Activated CD8-positive, alpha-beta memory T cell treated with anti-CD3 and anti-CD28 coated beads, Interleukin-2, amount 50 U/mL, for 24 hours (primary cell): ENCODE measurements around the gene TRIM17.

Experiments used
- DNase-seq: peaks from one replicate; pipeline ENCODE4 v3.0.0-alpha.2; 2020; ENCODE audit errors: extremely low read depth

TRIM17 gene

DNA sequence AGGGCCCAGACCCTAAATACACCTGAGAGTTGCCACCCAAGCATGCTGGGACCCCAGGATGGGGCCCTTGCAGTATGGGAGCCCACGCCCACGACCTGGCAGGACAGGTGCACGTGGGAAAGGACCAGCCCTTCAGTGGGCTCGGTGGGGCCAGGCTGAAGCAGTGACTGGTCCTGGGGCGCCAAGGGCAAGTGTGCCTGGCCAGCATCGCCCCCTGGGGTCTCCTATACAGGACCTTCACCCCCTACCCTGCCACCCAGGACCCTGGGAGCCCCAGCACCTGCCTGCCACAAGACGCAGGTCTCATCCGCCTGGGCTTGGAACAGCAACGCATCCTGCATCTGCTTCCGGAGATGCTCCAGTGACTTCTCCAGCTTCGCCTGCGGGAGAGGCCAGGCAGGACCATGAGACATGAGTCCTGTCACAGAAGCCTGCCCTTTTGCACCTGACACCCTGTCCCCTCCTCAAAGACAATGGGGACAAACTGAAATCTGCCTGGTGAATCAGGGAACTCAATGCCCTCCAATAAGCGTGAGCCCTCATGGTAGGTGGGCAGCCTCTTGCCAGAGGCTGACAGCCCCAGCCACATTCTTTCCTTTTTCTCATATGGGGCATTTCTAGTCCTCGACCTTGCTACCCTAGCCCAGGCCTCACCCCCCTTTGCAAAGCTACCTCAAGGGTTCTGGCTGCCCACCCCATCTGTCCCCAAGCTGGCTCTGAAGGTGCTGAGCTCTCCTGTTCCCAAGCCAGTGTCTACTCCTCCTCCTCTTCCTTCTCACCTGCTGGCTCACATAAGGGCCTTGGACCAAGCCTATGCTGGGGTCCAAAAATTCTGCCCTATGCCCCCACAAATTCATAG is 14.7 kb downstream of the TRIM17 start:
- DNase-seq = no peak

DNA sequence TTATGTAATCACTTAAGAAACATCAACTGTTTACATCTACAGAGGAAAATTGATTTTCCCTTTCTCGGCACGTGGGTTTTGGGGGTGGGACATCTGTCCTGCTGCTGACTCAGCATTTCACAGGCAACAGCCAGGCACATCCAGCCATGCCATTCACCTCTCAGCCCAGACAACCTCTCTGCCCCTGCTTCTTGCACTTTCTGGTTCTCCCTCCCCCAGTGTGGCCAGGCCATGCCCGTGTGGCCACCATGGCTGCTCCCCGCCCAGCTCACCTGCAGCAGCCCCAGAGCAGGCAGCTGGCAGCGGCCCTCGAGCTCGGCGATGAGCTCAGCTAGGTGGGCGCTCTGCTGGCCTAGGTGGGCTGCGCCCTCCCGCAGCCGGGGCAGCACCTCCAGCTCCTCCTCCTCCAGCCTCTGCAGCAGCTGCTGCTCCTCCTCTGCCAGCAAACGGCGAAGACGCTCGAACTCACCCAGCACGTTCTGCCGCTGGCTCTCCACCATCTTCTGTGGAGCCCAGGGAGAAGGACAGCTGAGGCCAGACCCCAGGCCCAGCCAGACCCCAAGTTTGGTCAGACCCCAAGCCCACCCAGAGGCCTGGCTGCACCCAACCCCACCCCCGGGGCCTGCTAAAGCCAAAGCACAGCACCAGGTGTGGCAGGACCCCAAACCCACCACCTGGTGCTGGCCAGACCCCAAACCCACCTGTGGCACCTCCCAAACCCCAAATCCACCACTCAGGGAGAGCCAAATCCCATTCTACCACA is 15.8 kb downstream of the TRIM17 start:
- DNase-seq = no peak

DNA sequence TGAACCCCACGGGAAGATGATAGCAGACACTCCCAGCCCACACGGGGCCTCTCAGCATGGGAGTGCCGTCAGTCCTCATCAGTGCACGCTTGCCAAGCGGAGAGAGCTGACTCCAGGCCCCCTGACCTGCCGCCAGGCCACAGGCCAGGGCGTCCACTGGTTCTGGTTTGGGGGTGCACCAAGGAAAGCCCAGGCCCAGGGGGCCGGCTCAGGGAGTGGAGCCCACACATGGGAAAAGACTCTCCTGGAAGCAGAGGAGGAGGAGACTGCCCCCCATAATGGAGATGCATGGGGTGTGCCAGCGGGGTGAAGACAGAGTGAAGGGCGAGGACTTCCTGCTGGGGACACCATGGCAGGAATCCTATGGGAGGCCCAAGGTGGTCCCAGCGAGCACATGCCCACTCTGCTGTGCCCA is 16.4 kb downstream of the TRIM17 start:
- no peak for DNase-seq

DNA sequence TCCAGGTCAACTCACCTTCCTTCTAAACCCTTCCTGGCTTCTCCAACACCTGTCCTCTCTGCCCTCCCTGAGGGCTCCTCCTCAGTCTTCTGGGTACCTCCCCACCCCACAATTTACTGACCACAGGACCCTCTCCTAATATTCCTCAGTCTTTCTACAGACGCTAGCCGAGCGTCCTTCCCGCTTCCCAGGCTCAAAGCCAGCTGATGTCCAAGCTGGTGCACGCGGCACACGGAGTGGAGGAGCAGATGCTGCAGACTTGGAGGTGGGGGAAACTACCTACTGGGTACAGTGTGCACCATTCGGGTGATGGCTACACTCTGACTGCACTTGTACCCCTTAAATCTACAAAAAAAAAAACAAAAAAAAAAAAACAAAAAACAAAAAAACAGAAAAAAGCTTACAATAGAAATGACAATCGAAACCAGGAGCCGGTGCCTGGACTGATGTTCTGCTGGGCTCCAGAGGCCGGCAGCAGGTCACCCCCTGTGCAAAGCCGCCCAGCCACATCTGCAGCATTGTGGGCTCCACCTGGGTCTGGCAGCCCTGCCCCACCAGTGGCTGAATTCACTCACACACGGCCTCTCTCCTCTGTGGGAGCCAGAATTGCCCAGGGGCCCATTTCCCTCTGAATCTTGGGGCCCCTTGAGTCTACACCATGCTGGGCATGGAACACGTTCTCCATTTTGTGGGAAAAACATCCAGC is 17.0 kb downstream of the TRIM17 start:
- DNase-seq = no peak

DNA sequence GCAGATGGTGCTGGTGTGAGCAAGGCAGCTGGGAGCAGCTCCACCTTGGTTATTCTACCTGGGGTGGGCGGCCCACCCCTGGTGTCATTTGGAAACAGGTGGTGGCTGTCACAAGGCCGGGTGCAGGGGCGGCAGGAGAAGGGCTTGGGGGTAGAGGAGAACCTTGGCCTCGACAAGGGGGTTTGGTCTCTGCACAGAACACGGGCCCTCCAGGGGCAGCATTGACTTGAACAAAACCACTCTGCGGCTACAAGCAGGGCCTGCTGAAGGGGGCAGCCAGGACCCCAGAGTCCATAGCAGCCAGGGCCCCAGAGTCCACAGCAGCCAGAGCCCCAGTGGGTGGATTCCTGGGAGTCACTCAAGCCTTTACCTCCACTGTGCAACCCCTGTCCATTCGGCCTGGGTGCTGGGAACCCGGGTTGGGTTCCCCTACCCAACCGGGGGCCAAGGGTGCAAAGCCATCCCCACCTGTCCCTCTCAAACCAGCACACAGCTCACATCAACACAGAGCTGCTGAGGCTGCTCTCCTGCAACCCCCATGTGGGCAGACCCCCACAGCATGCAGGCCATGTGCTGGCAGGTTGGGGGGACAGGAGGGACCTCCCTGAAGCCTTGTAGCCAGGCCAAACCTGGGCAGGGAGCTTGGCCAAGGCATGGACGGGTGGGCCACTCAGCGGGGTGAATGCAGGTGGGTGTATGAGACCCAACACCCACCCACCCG is 17.8 kb downstream of the TRIM17 start:
- DNase-seq = no peak

DNA sequence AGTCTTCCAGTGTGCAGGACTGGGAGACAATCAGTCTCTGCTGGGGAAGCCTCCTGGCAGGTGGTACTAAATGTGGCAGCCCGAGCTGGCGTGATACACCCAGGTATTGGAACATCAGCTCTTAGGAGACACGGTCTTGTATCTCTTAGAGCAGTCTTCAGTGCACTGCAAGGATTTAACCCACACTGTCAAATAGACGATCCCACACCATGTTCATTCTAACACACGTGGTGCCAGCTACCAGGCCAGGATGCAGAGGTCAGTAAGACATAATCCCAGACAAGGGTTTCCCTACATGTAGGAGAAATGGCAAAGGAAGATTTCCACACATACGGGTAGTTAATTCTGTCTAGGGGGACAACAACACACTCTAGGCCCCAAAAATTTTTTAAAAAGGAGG is 18.7 kb downstream of the TRIM17 start:
- no peak for DNase-seq

DNA sequence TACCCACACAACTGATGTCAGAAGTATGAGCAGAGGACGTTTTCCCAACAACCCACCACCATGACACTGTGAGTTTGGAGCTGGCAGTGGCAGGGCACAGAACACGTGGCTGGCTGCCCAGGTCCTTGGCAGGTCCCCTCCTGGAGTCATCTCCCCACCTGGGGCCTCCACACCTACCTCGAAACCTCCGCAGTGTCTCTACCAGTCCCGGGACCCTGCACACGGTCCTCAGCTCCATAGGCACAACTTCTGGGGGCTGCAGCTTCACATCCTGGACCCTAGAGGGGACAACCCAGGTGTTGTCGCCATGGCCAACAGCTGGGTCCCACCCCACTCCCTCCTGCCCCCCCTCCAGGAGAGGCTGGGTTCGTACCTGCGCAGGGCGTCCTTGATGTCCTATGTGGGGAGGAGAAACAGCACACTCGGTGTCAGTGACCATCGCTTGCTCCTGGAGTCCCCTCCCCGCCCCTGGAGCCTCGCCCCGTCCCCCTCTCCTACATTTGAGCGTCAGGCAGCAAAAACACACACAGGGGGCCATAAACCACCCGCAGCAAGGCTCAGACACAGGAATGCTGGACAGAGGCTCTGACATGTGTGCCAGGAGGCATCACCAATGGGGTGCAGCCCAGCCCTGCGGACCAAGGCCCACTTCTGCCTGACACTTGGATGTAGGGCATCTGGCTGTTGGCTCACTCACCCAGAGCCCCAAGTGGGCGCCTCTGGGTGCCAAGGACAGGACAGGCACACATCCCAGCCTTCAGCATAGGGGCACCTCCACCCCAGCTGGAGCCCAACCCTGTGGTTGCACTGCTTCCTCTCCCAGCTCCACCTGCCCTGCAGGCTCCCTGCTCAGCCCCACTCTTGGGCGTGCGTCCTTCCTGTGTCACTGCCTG is 19.6 kb downstream of the TRIM17 start:
- DNase-seq = no peak

DNA sequence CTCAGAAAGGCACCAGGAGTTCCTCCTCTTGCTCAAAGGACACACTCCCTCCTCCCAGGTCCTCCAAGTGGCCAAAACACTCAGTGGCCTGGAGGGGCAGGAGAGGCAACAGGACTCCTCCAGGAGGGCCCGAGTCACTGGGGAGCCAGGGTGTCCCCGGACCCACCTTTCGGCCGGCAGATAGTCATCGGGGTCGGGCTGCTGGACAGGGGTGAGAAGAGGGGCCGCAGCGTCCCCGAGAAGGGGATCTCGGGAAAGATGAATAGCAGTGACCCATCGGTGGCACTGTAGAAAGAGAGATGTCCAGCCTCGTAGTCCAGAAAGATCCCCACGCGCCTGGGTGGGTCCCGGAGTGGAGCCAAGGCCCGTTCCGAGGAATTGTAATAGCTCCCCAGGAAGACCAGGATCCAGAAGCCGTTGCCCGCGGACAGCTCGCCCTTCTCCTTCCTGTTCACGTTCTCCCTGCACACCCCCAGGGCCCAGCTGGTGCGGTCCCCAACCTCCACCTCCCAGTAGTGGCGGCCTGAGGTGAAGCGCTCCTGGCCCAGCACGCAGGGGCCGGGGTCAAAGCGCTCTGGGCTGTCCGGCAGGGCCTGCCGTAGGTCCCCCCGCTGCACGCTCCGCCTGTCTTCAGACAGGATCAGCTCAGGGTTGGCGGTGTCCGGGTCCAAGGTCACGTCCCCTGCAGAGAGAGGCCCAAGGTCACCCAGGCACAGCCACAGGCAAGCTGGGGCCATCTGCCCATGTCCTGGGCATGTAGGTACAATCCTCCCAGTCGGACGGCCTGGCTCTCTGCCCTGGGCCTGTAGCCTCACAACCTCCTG is 21.9 kb downstream of the TRIM17 start:
- no peak for DNase-seq

DNA sequence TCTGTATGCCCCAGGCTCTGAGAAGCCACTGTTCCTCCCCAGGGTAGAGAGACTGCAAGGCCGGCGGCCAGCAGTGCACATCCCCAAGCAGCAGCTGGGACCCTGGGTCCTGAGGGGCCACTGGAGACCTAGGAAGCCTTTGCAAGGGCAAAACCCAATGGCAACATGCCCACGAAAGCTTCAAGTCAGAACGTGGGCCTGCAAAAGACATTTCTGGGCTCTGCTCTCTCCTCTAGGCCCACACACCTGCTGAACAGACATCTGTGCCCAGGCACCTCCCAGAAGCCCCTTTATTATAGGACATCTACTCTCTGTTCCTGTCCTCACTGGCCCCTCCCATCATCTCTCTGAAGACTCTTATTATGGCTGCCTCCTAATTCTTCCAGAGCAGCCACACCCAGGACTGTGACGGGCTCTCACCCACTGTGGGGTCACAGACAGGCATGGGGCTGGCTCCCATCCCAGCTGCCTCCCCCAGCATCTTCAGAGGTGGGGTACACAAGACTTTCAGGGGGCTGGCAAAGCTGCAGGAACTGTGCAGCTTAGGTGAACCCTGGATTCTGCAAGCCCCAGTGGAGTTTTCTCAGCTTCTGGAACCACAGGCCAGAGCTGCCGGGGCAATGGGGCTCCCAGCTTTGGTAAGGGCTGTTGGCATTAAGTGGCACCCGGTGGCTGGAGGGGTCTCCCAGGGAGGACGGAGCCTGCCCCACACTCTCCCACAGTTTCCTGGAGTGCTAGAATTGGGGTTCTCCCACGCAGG is 22.7 kb downstream of the TRIM17 start:
- DNase-seq = no peak

DNA sequence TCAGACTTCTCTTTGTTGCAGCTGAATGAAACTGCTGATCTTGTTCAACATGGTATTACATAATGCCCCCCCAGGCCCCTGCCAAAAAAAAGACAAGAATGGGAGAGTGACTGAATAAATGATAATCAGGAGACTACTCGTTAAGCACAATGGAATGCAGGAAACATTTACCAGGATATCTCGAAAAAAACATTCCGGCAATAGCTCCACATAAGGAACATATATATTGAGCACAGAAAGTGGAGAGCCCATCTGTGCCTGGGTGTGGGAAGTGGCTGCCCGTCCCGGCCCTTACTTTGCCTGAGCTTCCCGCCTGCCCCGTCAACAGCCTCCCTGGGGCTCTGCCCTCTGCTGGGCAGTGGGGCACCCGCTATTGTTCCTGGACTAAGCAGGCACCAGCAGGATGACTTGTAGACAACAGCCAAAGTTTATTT is 23.4 kb downstream of the TRIM17 start:
- no peak for DNase-seq

DNA sequence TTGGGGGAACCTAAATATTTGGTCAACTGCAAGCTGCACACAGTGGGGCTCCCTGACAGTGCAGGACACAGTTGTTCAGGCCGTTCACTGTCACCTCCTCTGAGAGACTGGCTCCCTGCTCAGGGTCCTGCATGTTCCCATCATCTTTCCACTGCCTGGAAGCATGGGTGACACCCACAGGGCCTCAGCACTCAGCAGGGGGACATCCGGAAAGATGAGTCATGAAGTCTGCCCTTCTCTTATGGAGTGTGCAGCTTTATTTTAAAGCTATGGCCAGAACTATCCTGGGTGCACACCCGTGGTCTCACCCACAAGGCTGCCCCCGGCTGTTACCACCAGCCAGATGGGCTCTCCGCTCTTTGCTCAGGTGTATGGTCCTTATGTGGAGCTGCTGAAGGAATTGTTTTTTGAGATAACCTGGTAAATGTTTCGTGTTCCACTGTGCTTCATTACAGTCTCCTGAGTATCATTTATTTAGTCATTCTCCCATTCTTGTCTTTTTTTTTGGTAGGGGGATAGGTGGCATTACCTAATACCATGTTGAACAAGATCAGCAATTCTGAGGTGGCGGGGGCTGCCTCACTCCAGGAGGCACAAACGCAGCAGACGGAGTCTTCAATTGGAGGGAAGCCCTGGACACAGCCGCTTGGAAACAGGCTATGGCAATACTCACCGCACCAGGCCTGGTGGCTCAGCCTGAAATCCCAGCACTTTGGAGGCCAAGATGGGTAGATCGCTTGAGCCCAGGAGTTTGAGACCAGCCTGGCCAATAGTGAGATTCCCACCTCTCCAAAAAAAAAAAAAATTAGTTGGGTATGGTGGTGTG is 24.3 kb downstream of the TRIM17 start:
- DNase-seq = no peak

DNA sequence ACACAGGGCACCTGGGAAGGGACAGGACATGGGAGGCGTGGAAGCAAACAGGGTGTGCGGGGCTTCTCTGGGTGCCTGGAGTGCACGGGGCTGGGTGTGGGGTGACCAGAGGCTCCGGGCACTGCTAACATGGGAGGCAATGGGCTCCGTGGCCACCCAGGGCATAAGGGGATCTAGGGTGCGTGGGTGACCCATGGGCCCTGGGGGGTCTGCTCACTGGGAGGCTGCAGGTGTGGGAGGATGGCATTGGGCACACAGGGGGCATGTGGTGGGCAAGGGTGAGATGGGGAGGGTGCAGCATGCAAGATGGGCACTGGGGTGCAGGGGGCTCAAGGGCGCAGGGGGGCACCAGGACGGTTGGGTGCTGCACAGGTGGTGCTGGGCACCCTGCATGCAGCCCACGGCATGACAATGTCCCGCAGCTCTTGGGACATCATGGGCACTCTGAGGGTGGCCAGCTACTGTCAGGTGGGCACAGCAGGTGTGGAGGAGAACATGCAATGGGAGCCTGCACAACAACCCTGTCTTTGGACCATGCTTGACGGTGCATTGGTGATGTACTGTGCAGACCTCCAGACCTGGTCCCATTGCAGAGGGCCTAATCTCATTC is 25.1 kb downstream of the TRIM17 start:
- DNase-seq = no peak

DNA sequence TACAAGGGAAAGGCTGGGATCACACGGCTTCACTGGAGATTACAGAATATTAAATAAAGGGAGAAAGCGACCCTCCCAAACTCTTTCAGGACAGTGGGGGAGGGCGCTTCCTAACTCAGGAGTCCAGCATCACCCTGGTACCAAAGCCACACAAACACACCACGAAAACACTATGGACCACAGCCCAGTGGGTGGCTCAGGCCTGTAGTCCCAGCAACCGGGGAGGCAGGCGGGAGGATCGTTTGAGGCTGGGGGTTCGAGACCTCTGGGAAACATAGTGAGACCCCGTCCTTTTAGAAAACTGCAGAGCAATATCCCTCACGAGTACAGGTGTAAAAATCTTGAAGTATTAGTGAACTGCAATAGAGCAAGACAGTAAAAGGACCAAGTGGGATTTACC is 26.0 kb downstream of the TRIM17 start:
- no peak for DNase-seq

DNA sequence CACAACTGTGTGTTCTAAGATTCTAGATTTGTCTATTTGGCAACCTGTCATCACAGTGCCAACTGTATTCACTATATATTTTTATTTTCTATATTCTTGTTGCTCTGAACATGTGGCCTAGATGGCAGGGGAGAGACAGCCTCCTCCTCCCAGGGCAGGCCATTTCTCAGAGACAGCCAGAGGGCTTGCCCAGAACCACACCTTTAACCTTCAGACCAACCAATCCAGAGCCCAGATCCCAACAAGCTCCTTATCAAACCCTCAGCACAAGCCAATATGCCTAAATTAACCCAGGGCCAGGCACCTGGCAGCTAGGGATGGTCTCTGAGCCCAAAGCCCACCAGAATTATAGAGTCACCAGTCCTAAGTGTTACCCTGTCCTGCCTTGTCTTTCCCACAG is 29.3 kb downstream of the TRIM17 start:
- no peak for DNase-seq

DNA sequence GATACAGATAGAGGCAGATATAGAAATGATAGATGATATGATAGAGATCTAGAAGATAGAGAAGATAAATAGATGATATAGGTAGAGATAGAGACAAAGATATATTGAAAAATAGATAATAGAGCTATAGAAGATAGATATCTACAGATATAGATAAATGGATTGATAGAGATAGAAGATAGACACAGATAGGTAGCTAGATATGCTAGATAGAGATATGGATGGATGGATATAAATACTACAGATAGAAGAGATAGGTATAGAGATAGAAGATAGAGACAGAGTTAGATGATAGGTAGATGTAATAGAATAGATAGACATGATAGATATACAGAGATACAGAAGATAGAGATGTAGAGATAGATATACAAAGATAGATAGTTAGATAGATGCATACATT is 31.4 kb downstream of the TRIM17 start:
- DNase-seq = no peak

DNA sequence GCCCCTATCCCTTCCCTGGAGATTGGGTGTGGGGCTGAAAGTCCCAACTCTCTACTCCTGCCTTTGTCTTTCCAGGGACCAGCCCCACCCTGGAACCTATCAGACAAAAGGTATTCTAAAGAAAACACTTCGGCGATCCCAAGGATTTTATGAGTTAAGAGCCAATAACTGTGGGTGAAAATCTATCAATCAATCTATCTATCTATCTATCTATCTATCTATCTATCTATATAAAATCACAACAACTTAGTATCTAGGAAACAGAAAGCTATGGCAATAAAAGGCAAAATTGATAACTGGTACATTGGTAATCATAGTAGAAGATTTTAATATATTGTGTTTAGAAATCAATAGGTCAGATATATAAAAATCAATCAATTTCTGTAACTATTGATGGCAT is 32.9 kb downstream of the TRIM17 start:
- no peak for DNase-seq

DNA sequence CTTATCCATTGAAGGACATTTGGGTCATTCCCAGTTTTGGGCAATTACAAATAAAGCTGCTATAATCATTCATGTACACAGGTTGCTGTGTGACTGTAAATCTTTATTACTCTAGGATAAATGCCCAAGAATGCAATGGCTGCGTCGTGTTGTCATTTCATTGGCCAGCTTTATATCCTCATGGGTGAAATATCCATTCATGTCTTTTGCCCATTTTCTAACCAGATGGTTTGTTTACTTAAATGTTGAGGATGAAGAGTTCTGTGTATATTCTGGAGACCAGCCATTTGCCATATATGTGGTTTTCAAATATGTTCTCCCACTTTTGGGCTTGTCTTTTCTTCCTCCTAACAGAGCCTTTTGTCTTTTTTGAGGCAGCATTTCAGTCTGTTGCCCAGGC is 35.3 kb downstream of the TRIM17 start:
- no peak for DNase-seq

DNA sequence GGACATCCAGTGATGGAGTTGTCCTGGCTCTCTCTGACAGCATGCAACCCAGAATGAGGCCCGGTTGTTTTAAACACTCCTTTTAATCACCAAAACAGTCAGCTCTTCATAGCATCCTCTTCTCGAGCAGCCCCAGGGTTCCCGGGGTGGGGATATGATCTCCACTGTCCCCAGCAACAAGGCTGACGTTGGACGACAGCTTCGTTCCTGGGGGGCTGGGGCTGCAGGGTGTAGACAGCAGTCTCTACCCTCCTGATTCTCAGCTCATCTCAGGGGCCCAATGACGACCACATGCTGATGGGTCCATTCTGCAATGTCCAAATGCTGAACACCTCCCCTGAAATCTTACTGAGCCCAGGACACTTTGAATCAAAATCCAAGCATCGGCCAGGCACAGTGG is 37.0 kb downstream of the TRIM17 start:
- DNase-seq = no peak
